Activated CD8-positive, alpha-beta memory T cell treated with anti-CD3 and anti-CD28 coated beads, Interleukin-2, amount 50 U/mL, for 1 hour (primary cell): ENCODE measurements around the gene PPP6C.
"Not testable (repeated sequence)": the region's sequence is repeated elsewhere in the genome, so short reads cannot be mapped to it uniquely, and the experiment has no call there.

Experiments used
- DNase-seq: peaks from one replicate; pipeline ENCODE4 v3.0.0-alpha.2; 2020; ENCODE audit errors: extremely low read depth

The PPP6C gene

GRCh38 chr9:125189361-125190289, at the start of gene PPP6C:
Gene PPP6C, minus strand, starts transcription at chr9:125189803. Its CDS starts 85 bp downstream, at chr9:125189718.
- peak; percentile 89 for DNase-seq

GRCh38 chr9:125238915-125239446, 49.4 kb upstream of the PPP6C start:
- DNase-seq, result no peak

- DNase-seq, result no peak
These were observed 48.7 kb upstream of the PPP6C start for GRCh38 chr9:125238127-125238914.

- not testable (repeated sequence) for DNase-seq
These were observed 47.0 kb upstream of the PPP6C start for GRCh38 chr9:125236520-125237159.

GRCh38 chr9:125235804-125236519, 46.4 kb upstream of the PPP6C start:
- no peak for DNase-seq

- not testable (repeated sequence) for DNase-seq
These were observed 44.5 kb upstream of the PPP6C start for GRCh38 chr9:125234099-125234498.

- DNase-seq, result no peak
These were observed 44.1 kb upstream of the PPP6C start for GRCh38 chr9:125233678-125234077.

GRCh38 chr9:125227761-125228160, 38.2 kb upstream of the PPP6C start:
- no peak for DNase-seq

GRCh38 chr9:125224858-125225257, 35.3 kb upstream of the PPP6C start:
- DNase-seq, result not testable (repeated sequence)

- no peak for DNase-seq
These were observed 29.0 kb upstream of the PPP6C start for GRCh38 chr9:125218621-125219020.

- no peak for DNase-seq
These were observed 24.6 kb upstream of the PPP6C start for GRCh38 chr9:125214186-125214585.

GRCh38 chr9:125204477-125204876, 14.9 kb upstream of the PPP6C start:
- DNase-seq, result no peak

- DNase-seq, result no peak
These were observed 13.4 kb upstream of the PPP6C start for GRCh38 chr9:125202846-125203618.

- DNase-seq, result peak; percentile 40
These were observed 10.8 kb upstream of the PPP6C start, which contains the start of gene RABEPK for GRCh38 chr9:125200216-125201047. Gene RABEPK, plus strand, starts transcription at chr9:125200542. Its CDS starts 2,472 bp downstream, at chr9:125203014.

- not testable (repeated sequence) for DNase-seq
These were observed 6.0 kb upstream of the PPP6C start for GRCh38 chr9:125195591-125195990.

GRCh38 chr9:125194466-125194865, 4.9 kb upstream of the PPP6C start:
- not testable (repeated sequence) for DNase-seq

GRCh38 chr9:125190361-125190801, 778 bp upstream of the PPP6C start:
- no peak for DNase-seq

GRCh38 chr9:125189011-125189360, 617 bp downstream of the PPP6C start:
- DNase-seq, result no peak

- DNase-seq, result no peak
These were observed 6.0 kb downstream of the PPP6C start for GRCh38 chr9:125183561-125183960.
